Measurements from ENCODE around the gene NR3C2.
"Not testable (repeated sequence)": the region's sequence is repeated elsewhere in the genome, so short reads cannot be mapped to it uniquely, and the experiment has no call there.

NR3C2 gene

GRCh38 chr4:148108766-148109165 is 333.4 kb downstream of the NR3C2 start:
- DNase-seq (ENCODE audit: low spot score), result no peak

DNA sequence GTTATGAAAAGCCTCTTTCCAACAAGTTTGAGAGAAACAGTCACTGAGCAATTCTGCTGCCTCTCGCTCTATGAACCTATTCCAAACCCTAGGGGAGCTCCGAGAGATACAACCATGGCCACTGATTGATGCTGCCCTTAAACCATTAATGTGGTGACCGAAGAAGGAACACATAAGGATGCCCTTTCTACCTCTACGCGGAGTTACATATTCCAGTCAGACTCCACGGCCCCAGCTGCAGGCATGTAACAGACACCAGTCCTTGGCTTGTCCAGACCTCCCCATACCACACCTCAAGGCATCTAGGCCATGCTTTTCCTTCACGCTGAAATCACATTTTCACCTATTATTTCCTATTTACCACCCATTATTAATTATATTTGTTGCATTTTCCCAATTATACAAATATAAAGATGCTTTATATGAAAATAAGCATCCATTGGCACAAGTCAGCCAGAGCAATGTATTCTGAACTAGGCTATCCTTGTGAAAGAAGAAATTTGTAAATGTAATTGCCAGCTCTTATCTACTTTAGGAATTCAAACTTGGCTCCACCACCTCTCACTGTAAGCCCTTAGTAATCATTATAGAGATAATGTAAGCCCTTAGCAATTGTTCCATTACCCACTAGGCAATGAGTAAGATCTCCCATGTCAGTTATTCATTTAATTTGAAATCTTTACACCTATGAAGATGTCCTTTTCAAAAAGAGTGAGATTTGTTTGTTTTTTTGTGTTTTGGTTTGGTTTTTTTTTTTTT is 338.4 kb downstream of the NR3C2 start:
- no peak for DNase-seq (ENCODE audit: low spot score)

- DNase-seq (ENCODE audit: low spot score), result no peak
Measured at GRCh38 chr4:148101790-148102189, 340.4 kb downstream of the NR3C2 start.

DNA sequence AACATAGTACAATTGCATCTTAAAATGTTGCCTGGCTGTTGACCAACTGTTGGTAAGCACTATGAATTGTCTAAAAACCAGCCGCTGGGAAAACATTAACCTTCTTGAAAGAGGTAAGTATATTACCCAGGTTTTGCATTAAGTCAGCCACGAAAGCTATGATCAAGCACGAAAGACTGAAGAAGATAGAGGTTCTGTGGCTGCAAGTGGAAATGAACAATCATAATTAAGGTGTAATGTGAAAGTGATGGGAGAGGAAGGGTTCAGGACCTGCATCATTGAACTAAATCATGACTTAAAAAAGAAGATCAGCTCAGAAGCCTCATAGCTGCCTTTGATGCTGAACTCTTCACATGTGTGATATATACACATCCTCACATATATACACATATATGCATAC is 341.0 kb downstream of the NR3C2 start:
- DNase-seq (ENCODE audit: low spot score), result no peak

DNA sequence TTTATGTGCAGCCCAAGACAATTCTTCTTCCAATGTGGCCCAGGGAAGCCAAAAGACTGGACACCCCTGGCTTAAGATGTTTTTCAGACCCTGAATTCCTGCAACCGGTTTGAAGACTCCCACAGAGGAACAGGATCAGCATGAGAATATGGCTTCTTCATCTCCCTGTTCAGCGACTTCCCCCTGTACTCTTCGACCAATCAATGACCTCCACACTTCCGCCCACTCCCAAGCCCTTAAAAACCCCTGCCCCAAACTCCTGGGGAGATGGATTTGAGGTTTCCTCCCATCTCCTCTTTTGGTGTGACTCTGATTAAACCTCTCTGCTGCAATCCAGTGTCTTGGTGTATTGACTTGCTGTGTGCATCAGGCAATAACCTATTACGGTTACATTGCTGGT is 344.4 kb downstream of the NR3C2 start:
- DNase-seq (ENCODE audit: low spot score), result no peak

DNA sequence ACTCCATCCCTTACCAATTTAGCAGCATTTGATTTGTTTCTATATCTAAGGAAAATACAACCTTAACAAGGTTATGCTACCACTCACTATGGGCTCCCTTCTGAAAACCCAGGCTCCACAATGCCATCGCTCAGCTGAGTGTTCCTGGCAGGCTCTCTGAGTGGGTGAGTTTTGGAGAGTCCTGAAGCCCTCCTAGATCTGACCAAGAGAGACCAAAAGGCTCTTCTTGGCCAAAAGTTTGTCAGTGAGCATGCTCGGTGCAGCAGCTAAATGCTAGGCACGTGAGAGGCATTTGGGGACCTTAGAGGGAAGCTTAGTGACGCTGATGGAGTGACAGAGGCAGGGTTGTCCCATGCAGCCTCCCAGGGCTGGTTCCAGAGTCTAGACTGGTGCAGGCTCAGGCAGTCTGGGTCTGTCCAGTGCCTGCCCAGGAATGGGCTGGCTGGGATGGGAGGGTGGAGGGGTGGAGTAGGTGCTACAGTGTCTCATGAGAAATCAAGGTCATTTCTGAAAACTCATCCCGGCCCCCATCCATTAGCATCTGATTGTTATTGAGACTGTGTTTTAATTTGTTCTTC is 346.8 kb downstream of the NR3C2 start:
- DNase-seq (ENCODE audit: low spot score), result no peak

DNA sequence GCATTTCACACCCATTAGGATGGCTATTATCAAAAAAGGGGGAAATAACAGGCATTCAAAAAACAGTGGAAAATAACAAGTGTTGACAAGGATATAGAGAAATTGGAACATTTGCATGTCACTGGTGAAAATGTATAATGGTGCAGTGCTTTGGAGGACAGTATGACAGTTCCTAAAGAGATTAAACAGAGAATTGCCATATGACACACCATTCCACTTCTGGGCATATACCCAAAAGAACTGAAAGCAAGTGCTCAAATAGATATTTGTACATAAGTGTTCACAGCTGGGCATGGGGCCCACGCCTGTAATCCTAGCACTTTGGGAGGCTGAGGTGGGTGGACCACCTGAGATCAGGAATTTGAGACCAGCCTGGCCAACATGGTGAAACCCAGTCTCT is 348.1 kb downstream of the NR3C2 start:
- DNase-seq (ENCODE audit: low spot score), result no peak

- DNase-seq (ENCODE audit: low spot score), result no peak
Measured at GRCh38 chr4:148093065-148093464, 349.1 kb downstream of the NR3C2 start.

- no peak for DNase-seq (ENCODE audit: low spot score)
Measured at GRCh38 chr4:148092316-148093014, 349.7 kb downstream of the NR3C2 start.

- no peak for DNase-seq (ENCODE audit: low spot score)
Measured at GRCh38 chr4:148091896-148092295, 350.3 kb downstream of the NR3C2 start.

- DNase-seq (ENCODE audit: low spot score), result no peak
Measured at GRCh38 chr4:148090503-148091476, 351.4 kb downstream of the NR3C2 start.

DNA sequence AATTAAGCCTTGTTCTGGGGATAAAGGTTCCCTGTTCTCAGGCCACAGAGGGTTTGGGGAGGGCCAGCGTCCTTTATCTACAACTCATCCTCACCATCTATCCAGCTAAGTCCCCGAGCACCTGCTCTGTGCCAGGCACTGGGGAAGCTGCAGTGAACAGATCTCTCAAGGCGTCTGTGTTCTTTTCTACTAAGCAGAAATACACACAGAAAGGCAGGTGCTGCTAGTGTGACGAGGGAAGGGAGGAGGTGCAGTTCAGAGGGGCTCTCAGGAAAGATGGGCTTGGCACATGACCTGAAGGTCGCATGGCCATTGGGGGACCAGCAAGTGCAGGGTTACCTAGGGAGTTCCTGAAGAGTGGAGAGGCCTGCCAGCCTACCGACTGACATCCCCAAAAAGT is 352.2 kb downstream of the NR3C2 start:
- no peak for DNase-seq (ENCODE audit: low spot score)

- no peak for DNase-seq (ENCODE audit: low spot score)
Measured at GRCh38 chr4:148089624-148090023, 352.6 kb downstream of the NR3C2 start.

- not testable (repeated sequence) for DNase-seq (ENCODE audit: low spot score)
Measured at GRCh38 chr4:148083073-148083472, 359.1 kb downstream of the NR3C2 start.

DNA sequence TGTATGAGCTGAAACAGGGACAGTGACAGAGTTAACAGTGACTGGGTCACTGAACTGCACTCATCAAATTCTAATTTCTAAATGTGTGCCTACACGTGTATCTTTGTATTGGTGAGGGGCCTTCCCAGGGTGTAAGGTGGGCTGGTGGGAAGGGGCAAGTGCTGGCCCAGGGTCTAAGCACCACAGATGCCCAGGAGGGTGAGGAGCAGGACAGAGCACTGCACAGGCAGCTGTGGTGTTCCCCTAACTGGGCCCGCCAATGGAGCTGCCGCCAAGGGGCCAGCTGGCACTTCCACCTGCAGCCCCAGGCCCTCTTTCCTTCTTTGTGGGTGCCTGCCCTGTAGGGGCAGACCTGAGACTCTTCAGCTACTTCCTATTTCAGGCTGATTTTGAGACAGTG is 360.5 kb downstream of the NR3C2 start:
- DNase-seq (ENCODE audit: low spot score), result no peak

DNA sequence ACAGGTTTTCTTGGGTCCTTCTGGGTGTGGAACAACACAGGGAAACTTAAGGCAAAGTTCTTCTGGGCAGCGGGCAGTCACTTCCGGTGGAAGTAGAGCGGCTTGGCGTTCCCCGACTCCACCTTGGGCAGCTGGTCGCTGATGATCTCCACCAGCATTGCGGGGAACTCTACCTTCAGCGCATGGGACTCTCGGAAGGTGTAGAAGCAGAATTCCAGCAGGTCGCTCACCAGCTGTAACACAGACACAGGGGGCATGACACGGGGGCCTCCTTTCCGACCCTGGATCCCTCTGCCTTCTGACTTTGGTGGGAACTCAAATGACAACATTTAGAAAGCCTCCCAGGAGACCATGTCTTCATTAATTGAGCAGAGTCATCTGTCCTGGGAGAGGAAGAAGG is 360.9 kb downstream of the NR3C2 start:
- no peak for DNase-seq (ENCODE audit: low spot score)

DNA sequence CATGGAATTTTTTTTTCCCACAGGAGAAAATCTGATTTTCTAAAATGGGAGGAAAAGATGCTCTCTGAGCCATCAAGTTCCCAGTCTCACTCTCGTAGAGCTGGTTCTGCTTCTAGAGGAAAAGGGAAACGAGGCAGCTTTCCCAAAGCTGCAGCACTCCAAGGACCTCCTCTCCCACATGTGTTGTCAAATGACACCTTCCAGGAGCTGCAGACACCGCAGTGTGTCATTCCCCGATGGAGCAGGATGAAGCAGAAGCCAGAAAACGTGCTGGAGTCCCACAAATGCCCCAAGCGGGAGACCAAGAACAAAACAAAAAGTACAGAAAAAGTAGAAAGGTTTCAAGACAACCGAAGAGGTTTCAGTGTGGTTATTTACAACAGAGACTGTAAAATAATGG is 362.3 kb downstream of the NR3C2 start:
- no peak for DNase-seq (ENCODE audit: low spot score)

DNA sequence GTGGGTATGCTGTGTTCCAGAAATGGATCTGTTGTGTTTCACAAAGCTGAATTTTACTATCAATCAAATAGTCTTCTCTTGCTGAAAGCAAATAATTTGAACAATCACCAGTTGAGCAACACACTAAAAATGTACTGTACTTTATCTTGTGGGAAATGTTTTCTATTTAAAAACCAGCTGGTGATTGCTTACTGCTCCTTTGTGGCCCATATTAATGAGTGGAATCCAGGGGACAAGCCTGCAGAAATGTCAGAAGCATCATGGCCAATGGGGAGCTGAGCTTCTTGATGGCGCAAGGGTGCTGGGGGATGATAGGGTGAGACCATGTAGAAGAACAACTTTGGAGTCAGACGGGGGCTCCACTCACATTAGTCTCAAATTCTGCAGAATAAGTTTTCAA is 364.2 kb downstream of the NR3C2 start:
- no peak for DNase-seq (ENCODE audit: low spot score)

- DNase-seq (ENCODE audit: low spot score), result no peak
Measured at GRCh38 chr4:148077581-148077980, 364.6 kb downstream of the NR3C2 start.

GRCh38 chr4:148076964-148077363 is 365.2 kb downstream of the NR3C2 start:
- no peak for DNase-seq (ENCODE audit: low spot score)

GRCh38 chr4:148075438-148075837 is 366.8 kb downstream of the NR3C2 start:
- no peak for DNase-seq (ENCODE audit: low spot score)

DNA sequence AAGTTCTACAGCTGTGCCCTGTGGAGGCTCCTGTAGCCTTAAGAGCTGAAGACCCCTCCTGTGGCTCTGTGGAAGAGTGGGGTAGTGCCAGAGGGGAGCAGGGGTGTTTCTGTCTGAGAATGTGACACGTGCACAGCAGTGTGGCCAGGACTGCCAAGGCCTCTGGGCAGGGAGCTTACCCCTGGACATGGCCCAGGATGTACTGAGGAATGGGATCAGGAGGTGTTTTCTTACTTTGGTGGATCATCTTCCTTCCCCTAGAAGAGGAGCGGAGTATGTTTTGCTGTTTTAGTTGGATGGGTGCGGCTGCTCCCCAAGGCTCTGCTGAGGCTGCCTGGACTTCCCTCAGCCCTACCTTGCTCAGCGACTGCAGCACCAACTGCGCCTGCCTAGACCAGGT is 367.8 kb downstream of the NR3C2 start:
- DNase-seq (ENCODE audit: low spot score), result no peak
